Gastrocnemius medialis (tissue), 4 donors: ENCODE data around the gene SIGLEC8. TPM values are rescaled to one million over a fixed set of nuclear protein-coding genes. Genes with fewer than 3 reads are reported as not detected.
A peak's percentile ranks its signal among the peaks of the same experiment; 100 is the strongest.

Experiments
- ATAC-seq, 2 donors: fragments of 150-250 bp; one replicate each; pipeline ENCODE4 v1.9.1; 2016
- DNase-seq, 2 donors: peaks; one replicate each; pipeline ENCODE4 v3.0.0-alpha.2; 2019
- H3K27ac ChIP-seq, 4 donors: fragments of 200-600 bp; sonication (generic); 1 replicate in 1 of 4; 2 replicates in 3 of 4; pipeline ENCODE4 v1.5.1; 2016 to 2018; ENCODE audit warnings: mild to moderate bottlenecking in 2 of 4, moderate library complexity in 1 of 4
- H3K27me3 ChIP-seq, 3 donors: fragments of 200-600 bp; sonication (generic) in 2 of 3; 1 replicate in 1 of 3; 2 replicates in 2 of 3; pipeline versions ENCODE4 v1.5.1 to v1.6.0; 2016 to 2019; ENCODE audit warnings: mild to moderate bottlenecking in 1 of 3, moderate library complexity in 1 of 3
- H3K36me3 ChIP-seq, 2 donors: fragments of 200-600 bp; sonication (generic) in 1 of 2; one replicate each; pipeline ENCODE4 v1.5.1; 2017 to 2018
- H3K4me1 ChIP-seq, 2 donors: fragments of 200-600 bp; sonication (generic) in 1 of 2; one replicate each; pipeline ENCODE4 v1.5.1; 2016 to 2017; ENCODE audit warnings: mild to moderate bottlenecking in 2 of 2
- H3K4me3 ChIP-seq, 4 donors: fragments of 200-600 bp; sonication (generic) in 3 of 4; 1 replicate in 1 of 4; 2 replicates in 3 of 4; pipeline ENCODE4 v1.5.1; 2016 to 2019; ENCODE audit warnings: mild to moderate bottlenecking in 2 of 4
- H3K9me3 ChIP-seq, 3 donors: fragments of 200-600 bp; sonication (generic) in 2 of 3; 1 replicate in 1 of 3; 2 replicates in 2 of 3; pipeline ENCODE4 v1.5.1; 2016 to 2019
- POLR2A ChIP-seq, 2 donors: fragments of 450-650 bp; IDR thresholded peaks; one replicate each; pipeline ENCODE4 v1.6.1; 2017; ENCODE audit warnings: antibody characterized with exemption in 2 of 2, mild to moderate bottlenecking in 2 of 2, moderate library complexity in 2 of 2
- in situ Hi-C, 4 donors: fragments of 200-750 bp; cut with MboI; loops; one replicate each; pipeline versions ENCODE4 v1.15.0 to v1.8.0; 2017; ENCODE audit warnings: low sequenced_read_pairs in 4 of 4
- intact Hi-C: fragments of 100-400 bp; cut with DNase I; formaldehyde crosslinking; loops from one replicate; pipeline ENCODE4 v1.15.1; 2023; ENCODE audit warnings: low total_unique reads
- total RNA-seq, 4 donors: library from RNA; depleted of rRNA; stranded (reverse); fragments of >200 nt; gene quantifications; one replicate each; pipeline versions ENCODE4 v1.1.0 to v1.2.3, GENCODE V29; 2016
- TF ChIP-seq, protein P1 (sequence below), 5 experiments: fragments of 450-650 bp in 3 of 5; fragments of 200-600 bp in 2 of 5; sonication (generic) in 2 of 5; IDR thresholded peaks in 4 of 5; conservative IDR thresholded peaks in 1 of 5; 1 replicate in 4 of 5; 2 replicates in 1 of 5; pipeline ENCODE4 v1.5.1; 2016 to 2019; ENCODE audit warnings: antibody characterized with exemption in 5 of 5, mild to moderate bottlenecking in 3 of 5, moderate library complexity in 3 of 5

SIGLEC8 gene
- total RNA-seq, 4 donors from 2014 or later, result 0.13 TPM; not detected in 3

DNA sequence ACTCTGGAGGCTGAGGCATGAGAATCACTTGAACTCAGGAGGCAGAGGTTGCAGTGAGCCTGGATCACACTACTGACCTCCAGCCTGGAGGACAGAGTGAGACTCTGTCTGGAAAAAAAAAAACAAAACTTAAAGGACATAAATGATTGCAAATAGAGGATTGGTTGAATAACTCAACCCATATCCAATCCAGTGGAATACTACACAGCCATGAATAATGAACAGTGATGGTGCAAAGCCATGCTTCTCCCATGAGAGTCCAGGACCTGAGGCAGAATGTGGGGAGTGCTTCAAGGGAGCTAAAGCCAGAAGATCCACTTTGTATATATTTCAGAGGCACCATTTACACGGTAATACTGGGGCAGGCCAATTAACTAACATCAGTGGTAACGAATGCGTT is 17.9 kb upstream of the SIGLEC8 start:
- Histone ChIP-seq H3K27ac (no peak overlapping the region), H3K36me3 (no peaks in the 10 kb centered on the region), H3K4me1 (no peaks in the 10 kb centered on the region), H3K27me3 (peaks cover 0 to 4% (median 0%) of the 10 kb centered on the region in 3 donors), H3K4me3 (no peak overlapping the region), H3K9me3 (no peaks in the 10 kb centered on the region)
- intact Hi-C loops, result no loop called here
- TF ChIP-seq POLR2A (IDR thresholded peaks at IDR 0.05), result no peak
- TF ChIP-seq, protein P1, sequence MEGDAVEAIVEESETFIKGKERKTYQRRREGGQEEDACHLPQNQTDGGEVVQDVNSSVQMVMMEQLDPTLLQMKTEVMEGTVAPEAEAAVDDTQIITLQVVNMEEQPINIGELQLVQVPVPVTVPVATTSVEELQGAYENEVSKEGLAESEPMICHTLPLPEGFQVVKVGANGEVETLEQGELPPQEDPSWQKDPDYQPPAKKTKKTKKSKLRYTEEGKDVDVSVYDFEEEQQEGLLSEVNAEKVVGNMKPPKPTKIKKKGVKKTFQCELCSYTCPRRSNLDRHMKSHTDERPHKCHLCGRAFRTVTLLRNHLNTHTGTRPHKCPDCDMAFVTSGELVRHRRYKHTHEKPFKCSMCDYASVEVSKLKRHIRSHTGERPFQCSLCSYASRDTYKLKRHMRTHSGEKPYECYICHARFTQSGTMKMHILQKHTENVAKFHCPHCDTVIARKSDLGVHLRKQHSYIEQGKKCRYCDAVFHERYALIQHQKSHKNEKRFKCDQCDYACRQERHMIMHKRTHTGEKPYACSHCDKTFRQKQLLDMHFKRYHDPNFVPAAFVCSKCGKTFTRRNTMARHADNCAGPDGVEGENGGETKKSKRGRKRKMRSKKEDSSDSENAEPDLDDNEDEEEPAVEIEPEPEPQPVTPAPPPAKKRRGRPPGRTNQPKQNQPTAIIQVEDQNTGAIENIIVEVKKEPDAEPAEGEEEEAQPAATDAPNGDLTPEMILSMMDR (IDR thresholded peaks at IDR 0.05 in 4 of 5, conservative IDR thresholded peaks at IDR 0.05 in 1 of 5), result no peak
- DNase-seq (no peak), ATAC-seq (no peak)
- in situ Hi-C loops, result loop anchor here in 2 of 4 donors (5.0 to 10.0 kb wide), 2 partner anchors 176 to 189 kb away; no protein-coding TSS in a partner anchor

DNA sequence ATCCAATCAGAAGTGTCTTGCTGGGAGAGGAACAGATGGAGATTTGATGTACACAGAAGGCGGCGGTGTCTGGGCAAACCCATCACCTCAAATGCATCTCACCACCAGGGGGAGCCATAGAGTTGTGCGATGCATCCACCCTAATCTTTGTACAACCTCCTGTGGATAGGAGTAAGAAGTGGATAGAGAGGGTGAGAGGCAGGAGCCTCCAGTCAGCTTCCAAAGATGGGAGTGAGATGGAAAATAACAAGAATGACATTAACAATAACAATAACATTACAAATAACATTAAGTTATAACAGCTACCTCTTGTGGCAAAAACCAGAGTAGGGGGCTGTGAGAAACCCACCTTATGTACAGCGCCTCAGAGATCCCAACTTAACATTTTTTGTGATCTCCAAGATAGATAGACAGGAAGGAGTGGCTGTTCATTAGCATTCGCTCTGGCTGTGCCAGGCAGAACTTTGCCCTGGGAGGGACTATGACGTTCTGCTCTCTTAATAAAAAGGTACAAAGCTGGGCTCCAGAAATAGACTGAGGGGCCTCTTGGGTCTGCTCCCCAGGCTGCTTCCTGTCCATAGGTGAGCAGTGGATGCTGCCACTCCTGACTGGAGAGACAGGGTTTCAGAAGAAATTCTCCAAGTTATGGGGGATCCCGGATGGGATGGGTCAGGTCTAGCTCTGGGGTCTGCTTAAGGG is 14.9 kb upstream of the SIGLEC8 start:
- TF ChIP-seq, protein P1 (IDR thresholded peaks at IDR 0.05 in 4 of 5, conservative IDR thresholded peaks at IDR 0.05 in 1 of 5), result peak in 4 of 5 experiments; percentile 49 to 74 (median 60)
- TF ChIP-seq POLR2A (IDR thresholded peaks at IDR 0.05), result no peak
- DNase-seq (peak in 1 of 2 donors; percentile 27), ATAC-seq (no peak)
- intact Hi-C loops (loop anchor here (2.0 kb wide), 2 partner anchors 184 to 306 kb away; no protein-coding TSS in a partner anchor), in situ Hi-C loops (loop anchor here in 3 of 4 donors (10.0 to 25.0 kb wide), 2 partner anchors 189 to 192 kb away; no protein-coding TSS in a partner anchor)
- Histone ChIP-seq H3K27ac (no peak overlapping the region), H3K4me1 (no peaks in the 10 kb centered on the region), H3K9me3 (no peaks in the 10 kb centered on the region), H3K4me3 (no peak overlapping the region), H3K27me3 (peaks cover 0 to 4% (median 0%) of the 10 kb centered on the region in 3 donors), H3K36me3 (no peaks in the 10 kb centered on the region)

DNA sequence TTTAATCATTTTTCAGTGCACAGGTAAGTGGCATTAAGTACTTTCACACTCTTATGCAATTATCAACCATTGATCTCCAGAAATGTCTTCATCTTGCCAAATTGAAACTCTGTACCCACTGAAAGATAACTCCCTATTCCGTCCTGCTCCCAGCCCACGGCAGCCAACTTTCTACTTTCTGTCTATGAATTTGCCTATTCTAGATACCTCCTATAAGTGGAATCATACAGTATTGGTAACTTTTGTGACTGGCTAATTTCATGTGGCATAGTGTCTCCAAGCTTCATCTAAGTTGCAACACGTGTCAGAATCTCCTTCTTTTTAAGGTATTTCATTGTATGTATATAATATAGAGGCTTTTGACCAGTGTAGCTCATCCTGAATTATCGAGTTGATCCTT is 14.4 kb upstream of the SIGLEC8 start:
- Histone ChIP-seq H3K9me3 (no peaks in the 10 kb centered on the region), H3K4me1 (no peaks in the 10 kb centered on the region), H3K4me3 (no peak overlapping the region), H3K27me3 (peaks cover 0 to 4% (median 0%) of the 10 kb centered on the region in 3 donors), H3K27ac (no peak overlapping the region), H3K36me3 (no peaks in the 10 kb centered on the region)
- DNase-seq (no peak), ATAC-seq (no peak)
- TF ChIP-seq POLR2A (IDR thresholded peaks at IDR 0.05), result no peak
- TF ChIP-seq, protein P1 (IDR thresholded peaks at IDR 0.05 in 4 of 5, conservative IDR thresholded peaks at IDR 0.05 in 1 of 5), result no peak
- in situ Hi-C loops (loop anchor here in 3 of 4 donors (10.0 to 25.0 kb wide), 2 partner anchors 190 to 192 kb away; no protein-coding TSS in a partner anchor), intact Hi-C loops (loop anchor here (2.0 kb wide), 2 partner anchors 184 to 306 kb away; no protein-coding TSS in a partner anchor)

DNA sequence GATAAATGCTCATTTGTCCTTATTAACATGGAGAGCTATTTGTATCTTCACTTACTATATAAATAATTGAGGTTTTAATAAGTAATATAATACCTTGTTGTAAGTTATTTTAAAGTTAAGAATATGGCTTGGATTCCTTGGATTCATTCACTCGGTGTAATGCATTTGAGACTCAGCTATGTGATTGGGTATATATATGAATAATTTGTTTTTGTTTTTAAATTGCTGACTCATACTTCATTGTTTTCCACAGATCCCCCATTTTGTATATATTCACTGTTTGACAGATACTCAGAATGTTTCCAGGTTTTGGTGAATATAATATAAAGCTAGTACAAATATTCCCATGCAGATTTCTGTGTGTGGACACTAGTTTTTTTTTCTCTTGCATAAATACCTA is 13.3 kb upstream of the SIGLEC8 start:
- intact Hi-C loops (no loop called here), in situ Hi-C loops (loop anchor here in 3 of 4 donors (10.0 to 25.0 kb wide), 2 partner anchors 191 to 193 kb away; no protein-coding TSS in a partner anchor)
- no peak for TF ChIP-seq POLR2A (IDR thresholded peaks at IDR 0.05)
- TF ChIP-seq, protein P1 (IDR thresholded peaks at IDR 0.05 in 4 of 5, conservative IDR thresholded peaks at IDR 0.05 in 1 of 5), result no peak
- Histone ChIP-seq H3K27ac (no peak overlapping the region), H3K4me1 (no peaks in the 10 kb centered on the region), H3K27me3 (peaks cover 0 to 4% (median 0%) of the 10 kb centered on the region in 3 donors), H3K9me3 (no peaks in the 10 kb centered on the region), H3K36me3 (no peaks in the 10 kb centered on the region), H3K4me3 (no peak overlapping the region)
- DNase-seq (no peak), ATAC-seq (no peak)
